Left ventricle myocardium inferior (tissue), 1 donor: ENCODE data around the gene FAM120B. TPM values are rescaled to one million over a fixed set of nuclear protein-coding genes. Genes with fewer than 3 reads are reported as not detected.

ENCODE experiments used
- DNase-seq: peaks from one replicate; pipeline ENCODE4 v3.0.0-alpha.2; 2020
- H3K27ac ChIP-seq: fragments of 200-600 bp; replicated peaks from 2 replicates; pipeline ENCODE4 v1.8.0; 2021
- H3K27me3 ChIP-seq: fragments of 200-600 bp; 2 replicates; pipeline ENCODE4 v1.8.0; 2021; ENCODE audit warnings: low read depth
- H3K36me3 ChIP-seq: fragments of 200-600 bp; 2 replicates; pipeline ENCODE4 v1.8.0; 2021
- H3K4me1 ChIP-seq: fragments of 200-600 bp; 2 replicates; pipeline ENCODE4 v1.8.0; 2021
- H3K4me3 ChIP-seq: fragments of 200-600 bp; 2 replicates; pipeline ENCODE4 v1.8.0; 2021; ENCODE audit warnings: mild to moderate bottlenecking, moderate library complexity
- H3K9me3 ChIP-seq: fragments of 200-600 bp; replicated peaks from 2 replicates; pipeline ENCODE4 v1.8.0; 2021
- intact Hi-C: fragments of 100-400 bp; cut with micrococcal nuclease; formaldehyde crosslinking; loops from one replicate; pipeline ENCODE4 v1.11.0; 2022
- microRNA-seq: library from miRNA; unstranded; fragments of <30 nt; microRNA quantifications from one replicate; pipeline ENCODE4 v1.2.0, GENCODE V29; 2020
- total RNA-seq: library from RNA; stranded (reverse); fragmentation: NEBNext Ultra II Directional; extraction: Animal tissue kit (Norgen Biotek cat#: 25700); gene quantifications from one replicate; pipeline ENCODE4 v1.2.1, GENCODE V29; 2021
- TF ChIP-seq, protein P1 (sequence below): fragments of 200-600 bp; IDR thresholded peaks from 2 replicates; pipeline ENCODE4 v1.8.0; 2021; ENCODE audit warnings: antibody characterized with exemption, mild to moderate bottlenecking, borderline replicate concordance
- donor health status: DM: no; HTN: yes; CAD: no; lungs with severe emphysema.

FAM120B gene
- total RNA-seq, 1 donor from 2014 or later, result 20.1 TPM

GRCh38 chr6:170455335-170455979 is 148.9 kb downstream of the FAM120B start:
- Histone ChIP-seq H3K27ac (no peak overlapping the region), H3K4me3 (no peak overlapping the region), H3K36me3 (no peaks in the 10 kb centered on the region), H3K4me1 (peaks cover 26% of the 10 kb centered on the region), H3K9me3 (no peaks in the 10 kb centered on the region), H3K27me3 (no peaks in the 10 kb centered on the region)
- TF ChIP-seq, protein P1, sequence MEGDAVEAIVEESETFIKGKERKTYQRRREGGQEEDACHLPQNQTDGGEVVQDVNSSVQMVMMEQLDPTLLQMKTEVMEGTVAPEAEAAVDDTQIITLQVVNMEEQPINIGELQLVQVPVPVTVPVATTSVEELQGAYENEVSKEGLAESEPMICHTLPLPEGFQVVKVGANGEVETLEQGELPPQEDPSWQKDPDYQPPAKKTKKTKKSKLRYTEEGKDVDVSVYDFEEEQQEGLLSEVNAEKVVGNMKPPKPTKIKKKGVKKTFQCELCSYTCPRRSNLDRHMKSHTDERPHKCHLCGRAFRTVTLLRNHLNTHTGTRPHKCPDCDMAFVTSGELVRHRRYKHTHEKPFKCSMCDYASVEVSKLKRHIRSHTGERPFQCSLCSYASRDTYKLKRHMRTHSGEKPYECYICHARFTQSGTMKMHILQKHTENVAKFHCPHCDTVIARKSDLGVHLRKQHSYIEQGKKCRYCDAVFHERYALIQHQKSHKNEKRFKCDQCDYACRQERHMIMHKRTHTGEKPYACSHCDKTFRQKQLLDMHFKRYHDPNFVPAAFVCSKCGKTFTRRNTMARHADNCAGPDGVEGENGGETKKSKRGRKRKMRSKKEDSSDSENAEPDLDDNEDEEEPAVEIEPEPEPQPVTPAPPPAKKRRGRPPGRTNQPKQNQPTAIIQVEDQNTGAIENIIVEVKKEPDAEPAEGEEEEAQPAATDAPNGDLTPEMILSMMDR, result no peak
- DNase-seq, result no peak
- intact Hi-C loops, result no loop called here

DNA sequence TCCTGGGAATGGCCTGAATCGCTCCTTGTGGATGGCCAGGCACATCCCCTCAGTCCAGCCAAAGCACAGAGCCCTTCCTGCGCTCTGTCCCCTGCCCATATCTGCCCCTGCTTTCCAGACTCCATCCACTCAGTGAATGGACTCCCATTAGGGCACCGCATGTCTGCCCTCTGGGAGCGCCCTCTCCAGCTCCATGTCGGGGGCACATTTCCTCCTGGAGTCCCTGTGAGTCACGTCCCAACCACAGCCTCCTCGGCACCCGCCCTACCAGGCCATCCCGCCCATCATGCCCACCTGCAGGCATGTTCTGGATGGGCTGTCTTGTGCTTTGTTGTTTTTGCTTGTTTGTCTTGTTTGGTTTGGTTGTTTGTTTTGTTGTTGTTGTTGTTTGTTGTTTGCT is 149.8 kb downstream of the FAM120B start:
- no peaks in the 10 kb centered on the region for H3K9me3 ChIP-seq
- peaks cover 26% of the 10 kb centered on the region for H3K4me1 ChIP-seq
- intact Hi-C loops, result no loop called here
- no peaks in the 10 kb centered on the region for H3K36me3 ChIP-seq
- no peak overlapping the region for H3K27ac ChIP-seq
- H3K27me3 ChIP-seq, result no peaks in the 10 kb centered on the region
- TF ChIP-seq, protein P1, result no peak
- no peak for DNase-seq
- H3K4me3 ChIP-seq, result no peak overlapping the region

Small RNA genes lying within 50 kb of the gene (microRNA-seq; reads per million reads assigned to microRNA genes)
- gene MIR4644, result not detected

Other genes starting within 250 kb of the FAM120B start
- gene DLL1, start 15.7 kb upstream of the FAM120B start, total RNA-seq, result 11.7 TPM
- gene PSMB1, start 246.5 kb downstream of the FAM120B start, total RNA-seq, result 141 TPM
- gene TBP, start 247.6 kb downstream of the FAM120B start, total RNA-seq, result 8.6 TPM